Activated naive CD4-positive, alpha-beta T cell treated with anti-CD3 and anti-CD28 coated beads for 36 hours (primary cell): ENCODE results near the gene AP2A2. TPM values are rescaled to one million over a fixed set of nuclear protein-coding genes. Genes with fewer than 3 reads are reported as not detected.

Experiments
- CTCF ChIA-PET: fragments of 350-600 bp; sonication (Branson Sonifier 250); formaldehyde crosslinking; loops from one replicate; lab custom pipeline; 2021; ENCODE audit warnings: antibody characterized with exemption; lab: Charles Lee
- DNase-seq: peaks from one replicate; pipeline ENCODE4 v3.0.0-alpha.2; 2020
- H3K27ac Mint-ChIP-seq: one replicate; pipeline ENCODE4 v1.8.0; 2021; ENCODE audit warnings: mild to moderate bottlenecking, mixed read lengths
- H3K27me3 Mint-ChIP-seq: one replicate; pipeline ENCODE4 v1.8.0; 2021; ENCODE audit warnings: low read depth, mixed read lengths
- H3K36me3 Mint-ChIP-seq: one replicate; pipeline ENCODE4 v1.8.0; 2021; ENCODE audit warnings: low read depth, mixed read lengths
- H3K4me1 Mint-ChIP-seq: one replicate; pipeline ENCODE4 v1.8.0; 2021; ENCODE audit warnings: low read depth, mixed read lengths
- H3K4me3 Mint-ChIP-seq: one replicate; pipeline ENCODE4 v1.8.0; 2021; ENCODE audit warnings: mild to moderate bottlenecking, moderate library complexity, mixed read lengths
- H3K9me3 Mint-ChIP-seq: one replicate; pipeline ENCODE4 v1.8.0; 2021; ENCODE audit warnings: mixed read lengths
- intact Hi-C: fragments of 100-400 bp; cut with micrococcal nuclease; formaldehyde crosslinking; loops from one replicate; pipeline ENCODE4 v1.15.1; 2023
- total RNA-seq, 2 experiments: library from RNA; stranded (reverse); gene quantifications; one replicate each; pipeline ENCODE4 v1.2.3, GENCODE V29; 2021

AP2A2 gene
- total RNA-seq, 2 experiments from 2014 or later: 34.6 to 36.6 TPM

DNA sequence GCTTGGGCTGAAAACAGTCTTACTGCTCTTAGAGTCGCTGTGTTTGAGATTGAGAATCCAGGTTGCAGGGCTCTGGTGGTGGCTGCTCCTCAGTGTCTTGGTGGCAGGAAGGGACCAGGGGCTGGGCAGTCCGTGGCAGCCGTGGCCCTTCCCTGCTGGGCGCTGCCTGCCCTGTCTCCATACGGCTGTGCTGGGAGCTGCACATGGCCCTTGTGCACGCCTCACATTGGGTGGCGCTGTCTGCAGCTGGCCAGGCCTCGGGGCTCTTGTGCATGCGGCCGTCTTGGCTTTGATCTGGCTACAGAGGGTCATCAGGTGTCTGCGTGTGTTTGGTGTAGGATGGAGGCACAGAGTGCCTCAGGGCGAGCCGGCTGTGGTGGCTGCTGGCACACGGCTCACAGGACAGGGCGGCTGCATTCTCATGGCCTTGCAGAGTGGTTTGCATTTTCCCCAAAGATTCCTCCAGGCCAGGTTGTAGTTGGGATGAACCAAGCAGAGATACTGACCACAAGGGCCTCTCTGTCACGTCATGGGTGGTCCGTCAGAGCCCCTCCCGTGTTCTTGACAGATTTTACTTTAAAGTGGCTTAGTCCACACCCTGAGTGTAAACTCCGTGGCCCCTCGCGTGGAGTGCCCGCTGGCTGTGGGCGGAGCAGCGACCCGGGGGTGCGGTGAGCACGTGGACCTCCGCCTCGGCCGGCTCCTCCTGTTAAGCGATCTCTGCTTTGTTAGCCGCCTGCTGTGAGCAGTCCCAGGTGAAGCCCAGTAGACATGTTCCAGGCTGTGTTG, 76.1 kb downstream of the AP2A2 start:
- Mint-ChIP-seq H3K27me3 (no peaks in the 10 kb centered on the region), H3K4me3 (no peak overlapping the region), H3K36me3 (peaks cover 8% of the 10 kb centered on the region), H3K4me1 (no peaks in the 10 kb centered on the region), H3K27ac (no peak overlapping the region), H3K9me3 (no peaks in the 10 kb centered on the region)
- CTCF ChIA-PET: no interaction called here
- intact Hi-C loops: no loop called here
- DNase-seq: no peak

- Mint-ChIP-seq H3K4me3 (no peak overlapping the region), H3K36me3 (peaks cover 8% of the 10 kb centered on the region), H3K4me1 (no peaks in the 10 kb centered on the region), H3K9me3 (no peaks in the 10 kb centered on the region), H3K27ac (no peak overlapping the region), H3K27me3 (no peaks in the 10 kb centered on the region)
- intact Hi-C loops: no loop called here
- CTCF ChIA-PET: no interaction called here
- DNase-seq: no peak
These were observed 76.8 kb downstream of the AP2A2 start for GRCh38 chr11:1002406-1002984.

GRCh38 chr11:1003159-1003558, 77.5 kb downstream of the AP2A2 start:
- intact Hi-C loops: no loop called here
- no peaks in the 10 kb centered on the region for H3K9me3 Mint-ChIP-seq
- H3K27me3 Mint-ChIP-seq: no peaks in the 10 kb centered on the region
- CTCF ChIA-PET: no interaction called here
- no peaks in the 10 kb centered on the region for H3K4me1 Mint-ChIP-seq
- H3K4me3 Mint-ChIP-seq: no peak overlapping the region
- H3K27ac Mint-ChIP-seq: no peak overlapping the region
- no peak for DNase-seq
- H3K36me3 Mint-ChIP-seq: peaks cover 8% of the 10 kb centered on the region

DNA sequence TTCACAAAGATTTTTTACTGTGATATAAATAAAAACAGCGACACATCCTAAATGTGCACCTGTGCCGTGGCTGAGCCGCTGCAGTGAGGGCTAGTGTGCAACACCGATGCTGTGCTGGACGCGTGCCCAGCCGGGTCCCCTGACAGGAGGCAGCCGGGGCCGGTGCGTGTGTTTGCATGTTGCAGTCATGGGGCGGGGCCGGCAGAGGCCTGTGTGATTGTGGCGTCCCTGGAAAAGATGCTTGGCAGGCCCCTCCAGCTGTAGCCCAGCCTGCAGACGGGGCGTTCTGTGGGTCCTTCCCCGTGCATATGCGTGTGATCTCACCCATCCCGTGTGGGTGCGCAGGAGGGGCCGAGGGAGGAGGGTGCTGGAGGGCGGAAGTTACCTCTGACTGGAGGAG, 80.3 kb downstream of the AP2A2 start:
- intact Hi-C loops: no loop called here
- Mint-ChIP-seq H3K27me3 (no peaks in the 10 kb centered on the region), H3K9me3 (no peaks in the 10 kb centered on the region), H3K27ac (no peak overlapping the region), H3K4me3 (no peak overlapping the region), H3K4me1 (no peaks in the 10 kb centered on the region), H3K36me3 (peaks cover 17% of the 10 kb centered on the region)
- no peak for DNase-seq
- CTCF ChIA-PET: no interaction called here

DNA sequence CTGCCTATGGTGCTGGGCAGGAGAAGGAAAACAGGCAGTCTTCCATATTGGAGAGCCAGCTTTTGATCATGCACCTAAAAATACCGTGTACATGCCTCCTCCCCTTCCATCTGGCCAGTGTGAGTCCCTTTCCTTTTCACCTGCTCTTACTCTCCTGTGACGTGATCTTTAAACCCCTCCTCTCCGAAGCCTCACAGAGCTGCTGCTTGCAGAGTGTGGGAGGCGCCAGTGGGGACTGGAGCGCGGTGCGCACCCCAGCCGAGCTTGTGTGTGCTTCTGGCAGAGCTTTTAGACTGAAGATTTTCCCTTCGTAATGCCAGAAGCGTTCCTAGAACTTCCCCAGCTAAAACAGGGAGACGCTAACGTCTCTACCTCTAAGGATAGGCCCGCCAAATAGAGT, 81.1 kb downstream of the AP2A2 start:
- CTCF ChIA-PET: no interaction called here
- intact Hi-C loops: no loop called here

DNA sequence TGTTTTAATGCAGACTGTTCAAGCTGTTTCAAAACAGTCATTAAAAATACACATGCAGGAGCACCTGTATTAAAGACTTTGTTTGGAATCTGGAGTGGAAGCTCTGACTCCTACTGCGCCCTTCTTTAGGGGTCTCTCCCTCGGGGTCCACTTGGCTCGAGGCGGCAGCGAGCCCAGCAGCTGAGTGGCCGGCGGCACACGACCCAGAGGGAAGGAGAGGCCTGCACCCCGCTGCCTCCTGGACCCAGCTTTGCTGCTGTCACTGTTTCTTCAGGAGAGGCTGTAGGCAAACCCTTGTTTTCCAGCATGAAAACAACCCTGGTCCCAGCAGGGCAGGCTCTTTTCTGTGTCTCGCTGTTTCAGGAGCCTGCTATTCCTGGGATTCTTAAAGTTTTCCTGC, 81.6 kb downstream of the AP2A2 start:
- Mint-ChIP-seq H3K4me3 (no peak overlapping the region), H3K9me3 (no peaks in the 10 kb centered on the region), H3K36me3 (peaks cover 13% of the 10 kb centered on the region), H3K4me1 (no peaks in the 10 kb centered on the region), H3K27me3 (no peaks in the 10 kb centered on the region), H3K27ac (no peak overlapping the region)
- CTCF ChIA-PET: no interaction called here
- no peak for DNase-seq
- intact Hi-C loops: no loop called here

More for the DNA sequence above, 81.1 kb downstream of the AP2A2 start:
- no peak overlapping the region for H3K4me3 Mint-ChIP-seq
- peaks cover 13% of the 10 kb centered on the region for H3K36me3 Mint-ChIP-seq
- DNase-seq: no peak
- no peaks in the 10 kb centered on the region for H3K9me3 Mint-ChIP-seq
- no peak overlapping the region for H3K27ac Mint-ChIP-seq
- H3K27me3 Mint-ChIP-seq: no peaks in the 10 kb centered on the region
- H3K4me1 Mint-ChIP-seq: no peaks in the 10 kb centered on the region

DNA sequence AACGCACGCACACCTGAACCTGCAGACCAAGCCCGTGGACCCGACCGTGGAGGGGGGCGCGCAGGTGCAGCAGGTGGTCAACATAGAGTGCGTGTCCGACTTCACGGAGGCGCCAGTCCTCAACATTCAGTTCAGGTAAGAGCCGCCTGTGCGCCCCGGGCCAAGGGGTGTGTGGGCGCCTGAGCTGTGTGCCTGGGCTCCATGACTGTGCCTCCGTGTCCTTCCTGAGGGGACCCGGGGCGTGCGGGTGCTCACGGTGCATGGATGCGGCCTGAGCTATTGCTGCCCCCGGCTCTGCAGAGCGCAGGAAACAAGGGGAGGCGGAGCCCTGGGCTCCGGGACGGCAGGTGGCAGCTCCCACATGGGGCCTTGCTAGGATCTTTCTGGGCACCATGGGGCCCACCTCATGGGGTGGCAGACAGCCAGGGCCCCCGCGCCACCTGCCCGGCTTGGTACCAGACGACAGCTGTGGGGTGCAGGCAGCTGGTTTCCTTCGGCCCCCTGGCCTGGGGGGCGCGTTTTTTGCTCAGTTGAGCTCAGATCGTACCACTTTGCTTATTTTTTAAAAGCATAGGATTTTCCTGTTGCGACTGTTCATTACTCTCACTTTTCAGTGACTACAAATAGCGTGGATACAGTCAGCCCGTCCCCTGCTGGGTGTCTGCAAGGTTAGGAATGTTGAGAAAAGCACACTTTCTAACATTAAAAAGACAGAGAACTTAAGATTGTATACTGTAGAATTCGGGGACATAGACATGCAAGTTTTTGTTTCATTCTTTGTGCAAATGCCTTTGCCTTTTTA, 82.5 kb downstream of the AP2A2 start:
- intact Hi-C loops: no loop called here
- Mint-ChIP-seq H3K27ac (no peak overlapping the region), H3K4me3 (no peak overlapping the region), H3K36me3 (peaks cover 13% of the 10 kb centered on the region), H3K4me1 (no peaks in the 10 kb centered on the region), H3K27me3 (no peaks in the 10 kb centered on the region), H3K9me3 (no peaks in the 10 kb centered on the region)
- DNase-seq: no peak
- CTCF ChIA-PET: no interaction called here

DNA sequence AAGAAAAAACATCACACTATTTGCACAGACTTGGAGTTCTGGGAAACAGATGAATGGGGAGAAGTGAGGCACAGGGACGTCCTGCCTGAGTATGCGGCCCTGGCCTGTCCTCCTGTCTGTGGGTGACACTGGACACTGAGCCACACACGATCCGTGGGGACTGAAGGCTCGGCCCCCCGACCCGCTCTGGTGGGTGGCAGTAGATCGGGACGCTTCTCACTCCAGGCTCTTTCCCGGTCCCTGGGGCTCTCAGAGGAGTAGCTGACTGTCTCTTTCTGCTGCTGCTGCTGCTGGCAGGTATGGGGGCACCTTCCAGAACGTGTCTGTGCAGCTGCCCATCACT, 83.1 kb downstream of the AP2A2 start:
- H3K4me3 Mint-ChIP-seq: no peak overlapping the region
- no peaks in the 10 kb centered on the region for H3K27me3 Mint-ChIP-seq
- CTCF ChIA-PET: no interaction called here
- intact Hi-C loops: no loop called here
- no peak overlapping the region for H3K27ac Mint-ChIP-seq
- DNase-seq: no peak
- H3K36me3 Mint-ChIP-seq: peaks cover 13% of the 10 kb centered on the region
- no peaks in the 10 kb centered on the region for H3K9me3 Mint-ChIP-seq
- no peaks in the 10 kb centered on the region for H3K4me1 Mint-ChIP-seq

DNA sequence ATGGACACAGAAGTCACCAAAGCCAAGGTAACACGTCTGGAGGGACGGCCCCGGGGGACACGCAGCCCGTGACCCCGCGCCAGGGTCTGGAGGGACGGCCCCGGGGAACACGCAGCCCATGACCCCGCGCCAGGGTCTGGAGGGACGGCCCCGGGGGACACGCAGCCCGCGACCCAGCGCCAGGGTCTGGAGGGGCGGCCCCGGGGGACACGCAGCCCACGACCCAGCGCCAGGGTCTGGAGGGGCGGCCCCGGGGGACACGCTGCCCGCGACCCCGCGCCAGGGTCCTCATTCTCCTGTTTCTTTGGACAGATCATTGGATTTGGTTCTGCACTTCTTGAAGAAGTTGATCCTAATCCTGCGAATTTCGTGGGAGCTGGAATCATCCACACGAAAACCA, 83.7 kb downstream of the AP2A2 start:
- no peaks in the 10 kb centered on the region for H3K9me3 Mint-ChIP-seq
- H3K4me1 Mint-ChIP-seq: no peaks in the 10 kb centered on the region
- no peak overlapping the region for H3K4me3 Mint-ChIP-seq
- CTCF ChIA-PET: no interaction called here
- DNase-seq: no peak
- no peaks in the 10 kb centered on the region for H3K27me3 Mint-ChIP-seq
- intact Hi-C loops: no loop called here
- H3K27ac Mint-ChIP-seq: no peak overlapping the region
- H3K36me3 Mint-ChIP-seq: peaks cover 13% of the 10 kb centered on the region

DNA sequence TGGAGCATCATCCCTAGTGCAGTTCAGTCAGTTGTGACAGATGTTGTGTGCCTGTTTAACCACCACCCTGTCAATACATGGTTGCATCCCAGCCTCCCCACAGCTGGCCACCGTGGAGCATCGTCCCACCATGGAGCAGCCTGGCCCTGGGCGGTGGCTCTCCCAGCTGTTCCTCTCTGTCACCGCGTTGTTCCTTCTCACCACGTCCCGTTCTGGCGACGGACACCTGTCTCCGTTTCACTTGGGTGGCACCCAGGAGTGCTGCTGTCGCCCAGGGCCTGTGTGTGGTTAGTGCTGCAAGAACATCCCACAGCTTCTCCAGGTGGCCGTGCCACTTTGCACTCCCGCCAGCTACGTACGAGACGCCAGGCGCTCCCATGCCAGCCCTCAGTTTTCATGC, 84.3 kb downstream of the AP2A2 start:
- intact Hi-C loops: no loop called here
- H3K36me3 Mint-ChIP-seq: peaks cover 13% of the 10 kb centered on the region
- CTCF ChIA-PET: no interaction called here
- no peaks in the 10 kb centered on the region for H3K27me3 Mint-ChIP-seq
- no peaks in the 10 kb centered on the region for H3K9me3 Mint-ChIP-seq
- H3K4me1 Mint-ChIP-seq: no peaks in the 10 kb centered on the region
- DNase-seq: no peak
- no peak overlapping the region for H3K4me3 Mint-ChIP-seq
- no peak overlapping the region for H3K27ac Mint-ChIP-seq

DNA sequence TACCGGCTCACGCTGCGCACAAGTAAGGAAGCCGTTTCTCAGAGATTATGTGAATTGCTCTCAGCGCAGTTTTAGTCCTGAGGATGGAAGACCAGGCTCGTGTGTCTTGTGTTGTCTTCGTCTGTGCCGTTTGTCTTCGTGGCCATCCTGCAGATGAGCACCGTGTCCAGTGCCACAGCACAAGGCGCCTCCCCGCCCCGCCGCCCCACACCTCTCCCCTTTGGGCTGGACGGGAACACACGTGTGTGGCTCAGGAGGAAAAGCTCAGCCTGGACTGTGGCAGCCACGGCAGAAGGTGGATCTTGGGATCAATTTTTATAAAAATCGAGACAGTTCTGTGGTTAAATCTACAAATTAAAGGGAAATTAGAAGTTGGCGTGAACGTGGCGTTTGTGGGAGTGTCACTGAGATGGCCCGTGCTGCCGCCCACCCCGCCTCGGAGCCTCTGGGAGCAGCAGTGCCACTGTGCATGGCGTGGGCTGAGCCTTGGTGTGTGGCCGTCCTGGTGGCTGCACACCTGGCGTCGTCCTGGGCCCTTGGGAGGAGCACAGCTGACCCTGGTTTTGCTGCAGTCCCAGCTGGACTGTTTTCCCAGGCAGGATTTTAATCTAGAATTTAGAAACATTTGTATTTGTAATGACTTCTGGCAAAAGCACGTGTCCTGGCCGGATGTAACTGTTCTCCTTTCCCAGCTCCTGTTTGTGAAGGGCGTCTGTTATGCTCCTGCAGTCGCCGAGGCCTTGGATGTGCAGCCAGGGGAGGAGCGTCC, 85.1 kb downstream of the AP2A2 start:
- H3K4me1 Mint-ChIP-seq: no peaks in the 10 kb centered on the region
- H3K9me3 Mint-ChIP-seq: no peaks in the 10 kb centered on the region
- H3K27me3 Mint-ChIP-seq: no peaks in the 10 kb centered on the region
- H3K4me3 Mint-ChIP-seq: no peak overlapping the region
- intact Hi-C loops: no loop called here
- H3K27ac Mint-ChIP-seq: no peak overlapping the region
- DNase-seq: no peak
- H3K36me3 Mint-ChIP-seq: peaks cover 11% of the 10 kb centered on the region
- CTCF ChIA-PET: no interaction called here

GRCh38 chr11:1011320-1011698, 85.6 kb downstream of the AP2A2 start:
- CTCF ChIA-PET: no interaction called here
- Mint-ChIP-seq H3K4me3 (no peak overlapping the region), H3K27ac (no peak overlapping the region), H3K4me1 (no peaks in the 10 kb centered on the region), H3K27me3 (no peaks in the 10 kb centered on the region), H3K9me3 (no peaks in the 10 kb centered on the region), H3K36me3 (peaks cover 11% of the 10 kb centered on the region)
- intact Hi-C loops: no loop called here
- DNase-seq: no peak
